Breast epithelium (tissue), 3 donors: ENCODE data around the gene ZBED4.

ENCODE experiments used
- CTCF ChIP-seq, 3 donors: fragments of 450-650 bp; IDR thresholded peaks; one replicate each; pipeline ENCODE4 v1.5.1; 2016 to 2017; ENCODE audit warnings: antibody characterized with exemption in 3 of 3, mild to moderate bottlenecking in 3 of 3, moderate library complexity in 3 of 3
- POLR2A ChIP-seq: fragments of 450-650 bp; IDR thresholded peaks from one replicate; pipeline ENCODE4 v1.6.1; 2016; ENCODE audit warnings: antibody characterized with exemption, mild to moderate bottlenecking, moderate library complexity

- TF ChIP-seq CTCF (IDR thresholded peaks at IDR 0.05) (no peak), POLR2A (no peak)
These were observed 82.7 kb downstream of the ZBED4 start for GRCh38 chr22:49936018-49936972.
